IMR-90 (cell line): ENCODE data around the gene SPON1. TPM values are rescaled to one million over a fixed set of nuclear protein-coding genes. Genes with fewer than 3 reads are reported as not detected.

ENCODE experiments used
- ATAC-seq: fragments of 200-7000 bp; cut with Tn5 transposase; 2 replicates; pipeline ENCODE4 v1.9.1; 2020; ENCODE audit warnings: low read depth, mild to moderate bottlenecking, moderate library complexity
- BruUV-seq: library from RNA; stranded (reverse); fragments of 400-500 nt; replicated peaks from 2 replicates; lab custom pipeline; 2021; lab: Mats Ljungman, UMichigan
- CTCF ChIA-PET: fragments of 300-600 bp; formaldehyde crosslinking; extraction: SDS; loops from one replicate; lab custom pipeline; 2021; ENCODE audit warnings: antibody characterized with exemption; lab: Yijun Ruan, JAX
- POLR2A ChIA-PET: fragments of 300-600 bp; sonication (Branson Sonifier 250); formaldehyde crosslinking; loops from one replicate; lab custom pipeline; 2022; ENCODE audit warnings: antibody characterized with exemption; ENCODE audit not compliant: unreplicated experiment; lab: Charles Lee
- DNase-seq: peaks from one replicate; pipeline ENCODE4 v3.0.0; 2013
- H2AFZ ChIP-seq: replicated peaks from 2 replicates; pipeline ENCODE3; 2013; ENCODE audit warnings: low read length, mild to moderate bottlenecking; ENCODE audit not compliant: poor library complexity
- H2AK5ac ChIP-seq: 2 replicates; pipeline ENCODE4 v1.6.1; 2013; ENCODE audit warnings: low read depth, low read length, inconsistent platforms
- H2AK9ac ChIP-seq: replicated peaks from 2 replicates; pipeline ENCODE3; 2013; ENCODE audit warnings: mild to moderate bottlenecking, low read depth, low read length, moderate library complexity; ENCODE audit not compliant: poor library complexity
- H2BK120ac ChIP-seq: 2 replicates; pipeline ENCODE4 v1.6.1; 2013; ENCODE audit warnings: low read depth, low read length, inconsistent platforms
- H2BK15ac ChIP-seq: 3 replicates; pipeline ENCODE4 v1.6.1; 2013; ENCODE audit warnings: low read depth, low read length, inconsistent platforms
- H2BK20ac ChIP-seq: 2 replicates; pipeline ENCODE4 v1.6.1; 2013; ENCODE audit warnings: low read depth, mild to moderate bottlenecking, inconsistent platforms, low read length, moderate library complexity
- H2BK5ac ChIP-seq: 2 replicates; pipeline ENCODE4 v1.6.1; 2013; ENCODE audit warnings: mild to moderate bottlenecking, low read depth, low read length, inconsistent platforms; ENCODE audit not compliant: poor library complexity, severe bottlenecking
- H3K14ac ChIP-seq: replicated peaks from 2 replicates; pipeline ENCODE4 v1.6.1; 2013; ENCODE audit warnings: low read depth, low read length, inconsistent platforms
- H3K18ac ChIP-seq: 2 replicates; pipeline ENCODE4 v1.6.1; 2013; ENCODE audit warnings: low read depth, low read length, control low read depth
- H3K23ac ChIP-seq: 2 replicates; pipeline ENCODE4 v1.6.1; 2013; ENCODE audit warnings: low read depth, low read length, inconsistent platforms
- H3K27ac ChIP-seq: 2 replicates; pipeline ENCODE4 v1.5.1; 2013; ENCODE audit warnings: mild to moderate bottlenecking, control low read depth, low read length; ENCODE audit not compliant: insufficient read depth
- H3K27me3 ChIP-seq: 2 replicates; pipeline ENCODE4 v1.6.1; 2013; ENCODE audit warnings: low read length; ENCODE audit not compliant: control insufficient read depth, insufficient read depth
- H3K36me3 ChIP-seq: 2 replicates; pipeline ENCODE4 v1.6.1; 2013; ENCODE audit warnings: low read length, mixed read lengths; ENCODE audit not compliant: control insufficient read depth, insufficient read depth
- H3K4ac ChIP-seq: 2 replicates; pipeline ENCODE4 v1.6.1; 2013; ENCODE audit warnings: low read depth, low read length, inconsistent platforms
- H3K4me1 ChIP-seq: 2 replicates; pipeline ENCODE4 v1.6.1; 2013; ENCODE audit warnings: low read length, mixed read lengths; ENCODE audit not compliant: control insufficient read depth, insufficient read depth
- H3K4me2 ChIP-seq: 2 replicates; pipeline ENCODE4 v1.6.1; 2013; ENCODE audit warnings: low read depth, mild to moderate bottlenecking, control low read depth, low read length, moderate library complexity
- H3K4me3 ChIP-seq: 2 replicates; pipeline ENCODE4 v1.5.1; 2013; ENCODE audit warnings: low read depth, mild to moderate bottlenecking, control low read depth, low read length, moderate library complexity; ENCODE audit not compliant: insufficient read depth
- H3K56ac ChIP-seq: 2 replicates; pipeline ENCODE4 v1.6.1; 2013; ENCODE audit warnings: low read length, inconsistent platforms; ENCODE audit not compliant: insufficient read depth; ENCODE audit errors: extremely low read depth
- H3K79me1 ChIP-seq, 2 experiments: 2 replicates each; pipeline ENCODE4 v1.6.1; 2013; ENCODE audit warnings: low read length in 2 of 2, inconsistent platforms in 1 of 2, low read depth in 1 of 2
- H3K9ac ChIP-seq: 2 replicates; pipeline ENCODE4 v1.6.1; 2013; ENCODE audit warnings: low read depth, low read length, control low read depth
- H3K9me1 ChIP-seq: 2 replicates; pipeline ENCODE4 v1.6.1; 2013; ENCODE audit warnings: low read length, inconsistent platforms; ENCODE audit not compliant: insufficient read depth
- H3K9me3 ChIP-seq: 2 replicates; pipeline ENCODE4 v1.6.1; 2013; ENCODE audit warnings: low read length; ENCODE audit not compliant: control insufficient read depth, insufficient read depth
- H4K20me1 ChIP-seq: 2 replicates; pipeline ENCODE4 v1.6.1; 2013; ENCODE audit warnings: low read length, inconsistent platforms; ENCODE audit not compliant: insufficient read depth
- H4K5ac ChIP-seq: 2 replicates; pipeline ENCODE4 v1.6.1; 2013; ENCODE audit warnings: mild to moderate bottlenecking, low read depth, low read length, control low read depth
- H4K8ac ChIP-seq, 2 experiments: 2 replicates each; pipeline ENCODE4 v1.6.1; 2013; ENCODE audit warnings: low read depth in 2 of 2, low read length in 2 of 2, control low read depth in 1 of 2, inconsistent platforms in 1 of 2
- H4K91ac ChIP-seq: 2 replicates; pipeline ENCODE4 v1.6.1; 2013; ENCODE audit warnings: low read depth, low read length, inconsistent platforms; ENCODE audit not compliant: insufficient read depth
- BHLHE40 ChIP-seq: fragments of 150-350 bp; IDR thresholded peaks from 2 replicates; pipeline ENCODE4 v1.6.1; 2016; ENCODE audit warnings: mild to moderate bottlenecking, low read depth, low read length
- CEBPB ChIP-seq: IDR thresholded peaks from 2 replicates; pipeline ENCODE4 v1.6.1; 2012; ENCODE audit warnings: low read depth, low read length, improper control_type of control experiment
- CHD1 ChIP-seq: IDR thresholded peaks from 2 replicates; pipeline ENCODE4 v1.6.1; 2012; ENCODE audit warnings: low read depth, low read length, improper control_type of control experiment
- CTCF ChIP-seq: conservative IDR thresholded peaks from 2 replicates; pipeline ENCODE4 v1.5.1; 2012; ENCODE audit warnings: mild to moderate bottlenecking, low read depth, low read length, improper control_type of control experiment
- ELK1 ChIP-seq: fragments of 150-350 bp; IDR thresholded peaks from 2 replicates; pipeline ENCODE4 v1.6.1; 2016; ENCODE audit warnings: low read depth, mild to moderate bottlenecking, low read length, moderate library complexity, borderline replicate concordance
- FOS ChIP-seq: fragments of 150-350 bp; IDR thresholded peaks from 2 replicates; pipeline ENCODE4 v1.6.1; 2016; ENCODE audit warnings: low read depth, low read length
- MAFK ChIP-seq: IDR thresholded peaks from 2 replicates; pipeline ENCODE4 v1.6.1; 2012; ENCODE audit warnings: low read depth, low read length, improper control_type of control experiment
- MXI1 ChIP-seq: IDR thresholded peaks from 2 replicates; pipeline ENCODE4 v1.6.1; 2012; ENCODE audit warnings: low read depth, mild to moderate bottlenecking, low read length, moderate library complexity, borderline replicate concordance
- NFE2L2 ChIP-seq: fragments of 150-350 bp; IDR thresholded peaks from 2 replicates; pipeline ENCODE4 v1.6.1; 2016; ENCODE audit warnings: low read depth, mild to moderate bottlenecking, low read length
- RAD21 ChIP-seq: IDR thresholded peaks from 2 replicates; pipeline ENCODE4 v1.6.1; 2012; ENCODE audit warnings: low read length, improper control_type of control experiment
- RCOR1 ChIP-seq: IDR thresholded peaks from 2 replicates; pipeline ENCODE4 v1.6.1; 2012; ENCODE audit warnings: mild to moderate bottlenecking, low read length, improper control_type of control experiment; ENCODE audit not compliant: insufficient replicate concordance
- SMC3 ChIP-seq: fragments of 150-350 bp; IDR thresholded peaks from 2 replicates; pipeline ENCODE4 v1.6.1; 2016; ENCODE audit warnings: low read depth, mild to moderate bottlenecking, antibody characterized with exemption, low read length, moderate library complexity
- USF2 ChIP-seq: fragments of 150-350 bp; IDR thresholded peaks from 2 replicates; pipeline ENCODE4 v1.6.1; 2017; ENCODE audit warnings: mild to moderate bottlenecking, antibody characterized with exemption, low read length, low read depth
- WGBS, 2 experiments: methylation state at CpG; one replicate each; pipeline versions ENCODE4 v1.1.5 to v1.1.7; 2013; ENCODE audit warnings: missing lambda C conversion rate in 2 of 2; ENCODE audit not compliant: insufficient read length in 1 of 2; ENCODE audit errors: extremely low coverage in 2 of 2; 5-methylcytosine and 5-hydroxymethylcytosine counted together
- dilution Hi-C: fragments of 300-500 bp; cut with HindIII; formaldehyde crosslinking; loops from one replicate; pipeline ENCODE4 v1.14.3; 2018; ENCODE audit warnings: low sequenced_read_pairs; ENCODE audit not compliant: unreplicated experiment
- in situ Hi-C: fragments of 300-500 bp; cut with MboI; formaldehyde crosslinking; loops from 3 replicates; pipeline ENCODE4 v1.14.3; 2019; ENCODE audit warnings: low sequenced_read_pairs, inconsistent platforms, mixed read lengths
- intact Hi-C: fragments of 100-400 bp; cut with micrococcal nuclease; formaldehyde crosslinking; loops from 2 replicates; pipeline ENCODE4 v1.10.0; 2022
- polyA plus RNA-seq, 3 experiments: library from polyadenylated mRNA; depleted of rRNA; stranded (reverse); fragments of >200 nt; gene quantifications; 2 replicates each; pipeline ENCODE4 v1.2.3, GENCODE V29; 2012; ENCODE audit warnings: low replicate concordance in 1 of 3
- total RNA-seq: library from RNA; depleted of rRNA; stranded (reverse); fragments of >200 nt; gene quantifications from 2 replicates; pipeline ENCODE4 v1.2.3, GENCODE V29; 2012

The SPON1 gene
- total and polyA plus RNA-seq, 2 of the 4 experiments (the other 2 are of a cell fraction), result 0.62 to 0.72 TPM

- Histone ChIP-seq H4K91ac (no peak overlapping the region), H2BK15ac (no peak overlapping the region), H2BK120ac (no peak overlapping the region), H3K14ac (no peak overlapping the region), H3K4me2 (no peak overlapping the region), H3K9ac (no peak overlapping the region), H3K56ac (no peak overlapping the region), H3K4ac (no peak overlapping the region), H4K5ac (no peak overlapping the region), H2AK9ac (no peak overlapping the region), H2AK5ac (no peak overlapping the region), H3K27ac (no peak overlapping the region), H2AFZ (no peak overlapping the region), H2BK20ac (no peak overlapping the region), H3K23ac (no peak overlapping the region), H3K9me3 (no peaks in the 10 kb centered on the region), H2BK5ac (no peak overlapping the region), H4K20me1 (no peaks in the 10 kb centered on the region), H3K4me3 (no peak overlapping the region), H3K27me3 (peaks cover 4% of the 10 kb centered on the region; the same call in 1 of the 2 replicates), H3K9me1 (no peaks in the 10 kb centered on the region), H3K18ac (no peak overlapping the region), H4K8ac (no peak overlapping the region), H3K79me1 (no peaks in the 10 kb centered on the region), H3K36me3 (no peaks in the 10 kb centered on the region), H3K4me1 (no peaks in the 10 kb centered on the region)
- WGBS, 2 experiments, result no CpG with 5 or more reads among the region's 1 CpG
- BruUV-seq, result no TSS peak
- no peak for TF ChIP-seq CEBPB
- TF ChIP-seq BHLHE40, result no peak
- no peak for TF ChIP-seq SMC3
- no peak for TF ChIP-seq CHD1
- no peak for TF ChIP-seq CTCF
- no peak for TF ChIP-seq RAD21
- no peak for TF ChIP-seq MXI1
- no peak for TF ChIP-seq MAFK
- TF ChIP-seq RCOR1, result no peak
- no peak for TF ChIP-seq FOS
- no peak for TF ChIP-seq USF2
- no peak for TF ChIP-seq ELK1
- TF ChIP-seq NFE2L2, result no peak
- dilution Hi-C loops, result no loop called here
- DNase-seq, result no peak
- ATAC-seq, result no peak
- in situ Hi-C loops, result no loop called here
- CTCF ChIA-PET, result no interaction called here
- intact Hi-C loops, result no loop called here
- POLR2A ChIA-PET, result no interaction called here
These were observed 35.0 kb upstream of the SPON1 start for GRCh38 chr11:13927481-13927880.
